ENCODE results near the gene NOSIP. TPM values are rescaled to one million over a fixed set of nuclear protein-coding genes. Genes with fewer than 3 reads are reported as not detected.
A peak's percentile ranks its signal among the peaks of the same experiment; 100 is the strongest.

Gene NOSIP
- total and polyA plus RNA-seq, 8 donors, result 18.1 to 354 (median 87.3) TPM

DNA sequence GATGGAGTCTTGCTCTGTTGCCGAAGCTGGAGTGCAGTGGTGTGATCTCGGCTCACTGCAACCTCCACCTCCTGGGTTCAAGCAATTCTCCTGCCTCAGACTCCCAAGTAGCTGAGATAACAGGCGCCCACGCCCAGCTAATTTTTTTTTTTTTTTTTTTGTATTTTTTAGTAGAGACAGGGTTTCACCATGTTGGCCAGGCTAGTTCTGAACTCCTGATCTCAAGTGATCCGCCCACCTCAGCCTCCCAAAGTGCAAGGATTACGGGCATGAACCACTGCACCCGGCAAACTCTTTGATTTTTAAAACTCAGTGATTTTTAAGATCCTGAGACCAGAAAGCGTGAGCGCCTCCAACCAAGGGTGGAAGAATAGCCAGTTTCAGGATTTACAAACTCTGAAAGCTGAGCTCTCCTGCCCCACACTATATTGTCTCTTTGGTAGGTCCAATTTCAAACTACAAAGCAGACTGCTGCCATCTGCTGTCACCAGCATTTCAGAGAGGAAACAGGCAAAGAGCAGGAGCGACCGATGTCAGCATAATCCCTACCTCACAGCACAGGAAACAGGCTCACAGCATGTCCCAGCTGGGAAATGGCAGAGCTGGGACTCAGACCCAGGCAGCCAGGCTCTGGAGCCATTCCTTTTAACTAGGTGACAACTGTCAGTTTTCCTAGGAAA is 9.2 kb downstream of the NOSIP start:
- peak; percentile 53 to 68 for DNase-seq
- Histone ChIP-seq H3K27ac (peak overlapping the region in 3 of 5 donors; percentile 4 to 76 (median 17)), H3K4me3 (no peak overlapping the region), H3K4me1 (peaks cover 31 to 61% (median 45%) of the 10 kb centered on the region in 4 donors), H3K9me3 (no peaks in the 10 kb centered on the region), H3K36me3 (peaks cover 11 to 32% (median 30%) of the 10 kb centered on the region in 4 donors), H3K27me3 (no peaks in the 10 kb centered on the region)
- intact Hi-C loops (cut with DNase I; ENCODE audit: low total_unique reads), result no loop called here
- 43 to 61% (median 56%) methylated on average over 11 of the region's 11 CpGs for WGBS, 5 donors
- TF ChIP-seq, protein P1, sequence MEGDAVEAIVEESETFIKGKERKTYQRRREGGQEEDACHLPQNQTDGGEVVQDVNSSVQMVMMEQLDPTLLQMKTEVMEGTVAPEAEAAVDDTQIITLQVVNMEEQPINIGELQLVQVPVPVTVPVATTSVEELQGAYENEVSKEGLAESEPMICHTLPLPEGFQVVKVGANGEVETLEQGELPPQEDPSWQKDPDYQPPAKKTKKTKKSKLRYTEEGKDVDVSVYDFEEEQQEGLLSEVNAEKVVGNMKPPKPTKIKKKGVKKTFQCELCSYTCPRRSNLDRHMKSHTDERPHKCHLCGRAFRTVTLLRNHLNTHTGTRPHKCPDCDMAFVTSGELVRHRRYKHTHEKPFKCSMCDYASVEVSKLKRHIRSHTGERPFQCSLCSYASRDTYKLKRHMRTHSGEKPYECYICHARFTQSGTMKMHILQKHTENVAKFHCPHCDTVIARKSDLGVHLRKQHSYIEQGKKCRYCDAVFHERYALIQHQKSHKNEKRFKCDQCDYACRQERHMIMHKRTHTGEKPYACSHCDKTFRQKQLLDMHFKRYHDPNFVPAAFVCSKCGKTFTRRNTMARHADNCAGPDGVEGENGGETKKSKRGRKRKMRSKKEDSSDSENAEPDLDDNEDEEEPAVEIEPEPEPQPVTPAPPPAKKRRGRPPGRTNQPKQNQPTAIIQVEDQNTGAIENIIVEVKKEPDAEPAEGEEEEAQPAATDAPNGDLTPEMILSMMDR (IDR thresholded peaks at IDR 0.05), result peak in 2 of 7 experiments; percentile 24 to 41
- TF ChIP-seq POLR2A (IDR thresholded peaks at IDR 0.05), result no peak

DNA sequence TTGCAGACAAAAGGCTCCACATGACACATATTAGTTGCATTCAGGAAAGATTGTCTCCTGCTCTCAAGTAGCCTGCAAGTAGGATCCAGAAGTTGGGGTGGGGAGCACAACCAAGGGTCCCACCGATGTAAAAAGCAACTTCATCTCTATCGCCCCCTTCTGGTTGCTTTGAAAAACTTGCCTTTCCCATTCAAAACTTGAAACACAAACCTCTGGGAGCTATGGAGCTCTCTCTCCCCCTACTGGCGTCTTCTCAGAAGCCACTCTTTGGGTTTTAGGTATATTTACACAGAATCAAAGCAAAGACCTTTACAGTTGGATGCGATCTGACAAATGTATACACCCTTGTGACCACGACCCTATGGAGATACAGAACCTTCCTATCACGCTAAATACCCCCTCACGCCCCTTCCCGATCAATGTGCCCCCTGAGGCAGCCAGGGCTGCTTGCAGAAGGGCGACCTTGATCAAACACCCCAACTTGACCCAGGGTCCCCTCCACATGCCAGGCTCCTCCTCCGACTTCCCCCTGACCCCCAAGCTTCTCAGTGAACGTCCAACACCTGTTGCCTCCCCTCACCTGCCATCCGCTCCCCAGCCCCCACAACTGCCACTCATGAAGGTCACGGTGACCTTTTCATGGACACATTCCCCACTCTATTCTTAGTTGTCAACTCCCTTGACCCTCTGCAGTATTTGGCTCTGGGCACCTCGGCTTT is 10.1 kb downstream of the NOSIP start:
- peak; percentile 65 to 94 for DNase-seq
- Histone ChIP-seq H3K36me3 (peaks cover 10 to 24% (median 21%) of the 10 kb centered on the region in 4 donors), H3K4me3 (no peak overlapping the region), H3K4me1 (peaks cover 38 to 69% (median 51%) of the 10 kb centered on the region in 4 donors), H3K9me3 (no peaks in the 10 kb centered on the region), H3K27ac (peak overlapping the region in 4 of 5 donors; percentile 17 to 76 (median 48)), H3K27me3 (no peaks in the 10 kb centered on the region)
- intact Hi-C loops (cut with DNase I; ENCODE audit: low total_unique reads), result no loop called here
- 19 to 29% (median 25%) methylated on average over 14 of the region's 14 CpGs for WGBS, 5 donors
- TF ChIP-seq POLR2A (IDR thresholded peaks at IDR 0.05) (no peak), POLR2AphosphoS5 (IDR thresholded peaks at IDR 0.05) (peak in 1 of 3 donors; percentile 30)
- TF ChIP-seq, protein P1 (IDR thresholded peaks at IDR 0.05), result peak in 6 of 7 experiments; percentile 27 to 99 (median 95)

DNA sequence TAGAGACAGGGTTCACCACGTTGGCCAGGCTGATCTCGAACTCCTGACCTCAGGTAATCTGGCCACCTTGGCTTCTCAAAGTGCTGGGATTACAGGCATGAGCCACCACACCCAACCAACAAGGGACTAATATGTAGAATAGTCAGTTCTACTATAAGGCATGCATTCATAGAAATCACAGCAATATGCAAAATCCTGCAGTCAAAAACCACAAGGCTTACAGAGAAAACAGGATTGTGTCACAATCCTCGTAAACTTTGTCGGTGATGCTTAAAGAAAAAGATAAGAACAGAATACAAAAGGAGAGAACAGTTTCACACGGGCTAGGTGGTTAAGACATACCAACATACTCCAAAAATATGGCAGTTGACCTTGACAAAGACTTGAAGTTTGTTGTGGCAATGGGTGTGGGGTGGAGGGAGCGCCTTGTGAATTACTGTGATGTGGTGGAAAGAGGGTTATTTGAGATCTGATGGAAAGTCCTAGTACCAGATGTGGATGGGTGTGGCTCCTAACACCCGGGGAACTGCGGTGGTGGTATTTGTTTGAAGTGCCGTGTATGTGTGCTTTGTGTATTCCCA is 12.4 kb downstream of the NOSIP start:
- no peak for TF ChIP-seq POLR2AphosphoS5 (IDR thresholded peaks at IDR 0.05)
- no peak for TF ChIP-seq EP300 (IDR thresholded peaks at IDR 0.05)
- no peak for TF ChIP-seq POLR2A (IDR thresholded peaks at IDR 0.05)
- TF ChIP-seq, protein P1 (IDR thresholded peaks at IDR 0.05), result no peak
- Histone ChIP-seq H3K4me1 (peaks cover 48 to 74% (median 61%) of the 10 kb centered on the region in 4 donors), H3K27me3 (no peaks in the 10 kb centered on the region), H3K27ac (peak overlapping the region; percentile 63 to 76 (median 68)), H3K36me3 (peaks cover 0 to 3% (median under 1%) of the 10 kb centered on the region in 4 donors), H3K9me3 (no peaks in the 10 kb centered on the region), H3K4me3 (no peak overlapping the region)
- 23 to 42% (median 33%) methylated on average over 9 of the region's 9 CpGs for WGBS, 5 donors
- intact Hi-C loops (cut with DNase I; ENCODE audit: low total_unique reads), result no loop called here
- peak in 1 of 2 donors; percentile 76 for DNase-seq

DNA sequence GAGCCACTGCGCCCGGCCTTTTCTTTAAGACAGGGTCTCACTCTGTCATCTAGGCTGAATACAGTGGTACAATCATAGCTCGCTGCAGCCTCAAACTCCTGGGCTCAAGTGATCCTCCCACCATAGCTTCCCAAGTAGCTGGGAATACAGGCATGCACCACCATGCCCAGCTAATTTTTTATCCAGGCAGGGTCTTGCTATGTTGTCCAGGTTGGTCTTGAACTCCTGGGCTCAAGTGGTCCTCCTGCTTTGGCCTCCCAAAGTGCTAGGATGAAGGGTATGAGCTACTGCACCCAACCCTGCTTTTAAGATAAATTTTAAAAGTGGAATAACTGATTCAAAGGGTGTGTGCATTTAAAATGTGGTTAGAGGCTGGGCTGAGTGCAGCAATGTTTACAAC is 14.1 kb downstream of the NOSIP start:
- Histone ChIP-seq H3K27ac (peak overlapping the region in 1 of 5 donors; percentile 76), H3K4me1 (peaks cover 46 to 81% (median 61%) of the 10 kb centered on the region in 4 donors), H3K36me3 (peaks cover 0 to 4% (median 2%) of the 10 kb centered on the region in 4 donors), H3K4me3 (no peak overlapping the region), H3K27me3 (no peaks in the 10 kb centered on the region), H3K9me3 (no peaks in the 10 kb centered on the region)
- DNase-seq, result no peak
- TF ChIP-seq POLR2A (IDR thresholded peaks at IDR 0.05) (no peak), POLR2AphosphoS5 (IDR thresholded peaks at IDR 0.05) (no peak), EP300 (IDR thresholded peaks at IDR 0.05) (no peak)
- TF ChIP-seq, protein P1 (IDR thresholded peaks at IDR 0.05), result no peak
- intact Hi-C loops (cut with DNase I; ENCODE audit: low total_unique reads), result no loop called here
- 79 to 100% (median 97%) methylated on average over 3 of the region's 3 CpGs for WGBS, 5 donors
